Suprapubic skin (tissue), 4 donors: ENCODE data around the gene IPPK. TPM values are rescaled to one million over a fixed set of nuclear protein-coding genes. Genes with fewer than 3 reads are reported as not detected.

Experiments
- DNase-seq, 2 donors: peaks; one replicate each; pipeline ENCODE4 v3.0.0-alpha.2; 2019; ENCODE audit warnings: low spot score in 2 of 2
- H3K27ac ChIP-seq: fragments of 200-600 bp; sonication (generic); one replicate; pipeline ENCODE4 v1.5.1; 2019
- H3K27me3 ChIP-seq: fragments of 200-600 bp; sonication (generic); one replicate; pipeline ENCODE4 v1.5.1; 2019
- H3K36me3 ChIP-seq: fragments of 200-600 bp; sonication (generic); one replicate; pipeline ENCODE4 v1.5.1; 2019
- H3K4me1 ChIP-seq: fragments of 200-600 bp; sonication (generic); one replicate; pipeline ENCODE4 v1.5.1; 2019
- H3K4me3 ChIP-seq: fragments of 200-600 bp; sonication (generic); one replicate; pipeline ENCODE4 v1.5.1; 2019; ENCODE audit warnings: mild to moderate bottlenecking
- H3K9me3 ChIP-seq: fragments of 200-600 bp; sonication (generic); one replicate; pipeline ENCODE4 v1.5.1; 2019
- EP300 ChIP-seq: sonication (generic); formaldehyde crosslinking; IDR thresholded peaks from one replicate; pipeline ENCODE4 v1.6.1; 2017; ENCODE audit warnings: antibody characterized with exemption
- POLR2A ChIP-seq, 2 donors: fragments of 450-650 bp; IDR thresholded peaks; one replicate each; pipeline ENCODE4 v1.6.1; 2017; ENCODE audit warnings: antibody characterized with exemption in 2 of 2, mild to moderate bottlenecking in 2 of 2, moderate library complexity in 2 of 2
- POLR2AphosphoS5 ChIP-seq, 3 donors: sonication (generic); formaldehyde crosslinking; IDR thresholded peaks; one replicate each; pipeline ENCODE4 v1.6.1; 2017; ENCODE audit warnings: antibody characterized with exemption in 3 of 3
- WGBS: methylation state at CpG from one replicate; pipeline ENCODE4 v1.1.5; 2018; 5-methylcytosine and 5-hydroxymethylcytosine counted together
- total RNA-seq, 4 donors: library from RNA; depleted of rRNA; stranded (reverse); fragments of >200 nt; gene quantifications; one replicate each; pipeline ENCODE4 v1.1.0, GENCODE V29; 2016
- TF ChIP-seq, protein P1 (sequence below), 2 donors: fragments of 200-600 bp in 1 of 2; fragments of 450-650 bp in 1 of 2; sonication (generic) in 1 of 2; IDR thresholded peaks; one replicate each; pipeline ENCODE4 v1.5.1; 2016 to 2019; ENCODE audit warnings: antibody characterized with exemption in 2 of 2, mild to moderate bottlenecking in 1 of 2, moderate library complexity in 1 of 2

Gene IPPK
- total RNA-seq, 4 donors from 2014 or later, result 45.0 to 53.6 (median 50.0) TPM

DNA sequence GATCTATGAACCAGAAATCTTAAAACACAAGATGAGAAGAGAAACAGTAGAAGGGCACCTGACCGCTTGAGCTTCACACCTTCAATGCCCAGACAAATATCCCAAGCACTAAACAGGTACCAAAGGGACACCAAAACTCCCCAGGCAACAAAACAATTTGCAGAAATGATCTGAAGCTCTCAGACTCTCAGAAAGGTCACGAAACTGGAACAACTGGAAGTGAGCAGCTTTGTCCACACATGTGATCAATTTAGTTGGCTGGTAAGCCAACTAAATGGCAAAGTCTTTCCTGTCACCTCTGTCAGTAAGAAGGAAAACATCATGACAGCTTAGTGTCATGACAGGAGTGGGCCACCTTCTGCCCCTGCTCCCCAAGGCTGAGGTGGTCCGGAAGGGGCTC lies 4.1 kb downstream of the IPPK start:
- Histone ChIP-seq H3K27me3 (no peaks in the 10 kb centered on the region), H3K27ac (peak overlapping the region; percentile 97), H3K4me1 (peaks cover 75% of the 10 kb centered on the region), H3K4me3 (peak overlapping the region; percentile 22), H3K9me3 (no peaks in the 10 kb centered on the region), H3K36me3 (peaks cover 9% of the 10 kb centered on the region)
- TF ChIP-seq EP300 (no peak), POLR2A (IDR thresholded peaks at IDR 0.05) (no peak), POLR2AphosphoS5 (IDR thresholded peaks at IDR 0.05) (no peak)
- TF ChIP-seq, protein P1, sequence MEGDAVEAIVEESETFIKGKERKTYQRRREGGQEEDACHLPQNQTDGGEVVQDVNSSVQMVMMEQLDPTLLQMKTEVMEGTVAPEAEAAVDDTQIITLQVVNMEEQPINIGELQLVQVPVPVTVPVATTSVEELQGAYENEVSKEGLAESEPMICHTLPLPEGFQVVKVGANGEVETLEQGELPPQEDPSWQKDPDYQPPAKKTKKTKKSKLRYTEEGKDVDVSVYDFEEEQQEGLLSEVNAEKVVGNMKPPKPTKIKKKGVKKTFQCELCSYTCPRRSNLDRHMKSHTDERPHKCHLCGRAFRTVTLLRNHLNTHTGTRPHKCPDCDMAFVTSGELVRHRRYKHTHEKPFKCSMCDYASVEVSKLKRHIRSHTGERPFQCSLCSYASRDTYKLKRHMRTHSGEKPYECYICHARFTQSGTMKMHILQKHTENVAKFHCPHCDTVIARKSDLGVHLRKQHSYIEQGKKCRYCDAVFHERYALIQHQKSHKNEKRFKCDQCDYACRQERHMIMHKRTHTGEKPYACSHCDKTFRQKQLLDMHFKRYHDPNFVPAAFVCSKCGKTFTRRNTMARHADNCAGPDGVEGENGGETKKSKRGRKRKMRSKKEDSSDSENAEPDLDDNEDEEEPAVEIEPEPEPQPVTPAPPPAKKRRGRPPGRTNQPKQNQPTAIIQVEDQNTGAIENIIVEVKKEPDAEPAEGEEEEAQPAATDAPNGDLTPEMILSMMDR (IDR thresholded peaks at IDR 0.05), result no peak
- 57% methylated on average over 3 of the region's 3 CpGs for WGBS
- DNase-seq, result no peak

DNA sequence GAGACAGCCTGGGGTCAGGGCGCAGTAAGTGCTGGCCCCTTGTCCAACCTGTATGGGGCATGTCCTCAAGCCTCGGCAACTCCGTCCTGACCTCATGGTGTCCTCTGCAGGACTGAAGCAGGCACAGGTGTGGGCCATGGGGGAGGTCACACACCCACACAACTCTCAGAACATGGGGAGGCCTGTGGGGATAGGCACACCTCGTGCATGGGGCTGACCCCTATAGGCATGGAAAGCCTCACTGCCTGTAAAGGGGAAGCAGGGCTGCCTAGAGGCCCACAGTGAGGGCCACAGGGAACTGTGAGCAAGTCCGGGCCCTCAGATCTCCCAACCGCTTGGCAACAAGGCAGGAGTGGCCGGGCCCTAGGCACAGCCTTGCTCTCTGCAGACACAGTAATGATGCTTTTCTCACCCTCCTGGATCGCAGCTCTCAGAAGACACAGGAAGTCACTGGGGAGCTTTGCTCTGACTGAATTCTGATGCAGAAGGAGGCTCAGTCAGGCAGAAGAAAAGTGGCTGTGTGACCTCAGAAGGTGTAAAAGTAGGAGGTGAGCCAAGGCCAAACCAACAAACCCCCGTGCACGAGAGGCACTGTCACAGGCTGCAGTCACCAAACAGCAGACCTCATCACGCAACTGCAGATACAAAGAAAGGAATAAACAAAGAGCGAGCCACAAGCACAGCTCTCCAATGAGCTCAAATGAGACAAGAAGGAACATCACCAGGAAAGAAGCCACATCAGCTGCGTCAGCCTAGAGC lies 5.4 kb downstream of the IPPK start:
- no peaks in the 10 kb centered on the region for H3K27me3 ChIP-seq
- H3K4me3 ChIP-seq, result no peak overlapping the region
- H3K27ac ChIP-seq, result peak overlapping the region; percentile 97
- peaks cover 87% of the 10 kb centered on the region for H3K4me1 ChIP-seq
- 55% methylated on average over 7 of the region's 13 CpGs for WGBS
- peak in 1 of 2 donors; percentile 58 for DNase-seq
- no peaks in the 10 kb centered on the region for H3K9me3 ChIP-seq
- H3K36me3 ChIP-seq, result peaks cover 9% of the 10 kb centered on the region
- TF ChIP-seq POLR2AphosphoS5 (IDR thresholded peaks at IDR 0.05) (no peak), POLR2A (IDR thresholded peaks at IDR 0.05) (no peak), EP300 (no peak)
- TF ChIP-seq, protein P1 (IDR thresholded peaks at IDR 0.05), result no peak

DNA sequence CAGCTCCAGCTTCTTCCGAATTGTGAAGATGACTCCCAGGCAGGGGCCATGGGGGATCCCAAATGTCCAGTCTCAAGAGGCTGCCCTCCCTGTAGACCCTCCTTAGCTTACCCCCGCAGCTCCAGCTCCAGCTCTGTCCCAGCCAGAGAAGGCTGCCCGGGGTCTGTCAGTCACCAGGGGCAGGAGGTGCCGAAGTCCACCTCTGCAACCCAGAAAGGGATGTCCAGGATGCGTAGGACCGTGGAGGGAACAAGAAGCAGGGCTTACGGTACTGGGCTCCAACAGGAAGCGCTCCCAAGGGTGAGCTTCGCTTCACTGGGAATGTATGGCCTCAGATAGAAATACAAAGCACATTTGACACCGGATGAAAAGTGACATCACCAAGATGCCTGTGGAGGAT lies 6.0 kb downstream of the IPPK start:
- no peak overlapping the region for H3K4me3 ChIP-seq
- H3K27ac ChIP-seq, result peak overlapping the region; percentile 97
- TF ChIP-seq, protein P1 (IDR thresholded peaks at IDR 0.05), result no peak
- TF ChIP-seq POLR2A (IDR thresholded peaks at IDR 0.05) (no peak), EP300 (no peak), POLR2AphosphoS5 (IDR thresholded peaks at IDR 0.05) (no peak)
- H3K27me3 ChIP-seq, result no peaks in the 10 kb centered on the region
- 85% methylated on average over 9 of the region's 10 CpGs for WGBS
- peak in 1 of 2 donors; percentile 63 for DNase-seq
- H3K36me3 ChIP-seq, result peaks cover 9% of the 10 kb centered on the region
- H3K4me1 ChIP-seq, result peaks cover 86% of the 10 kb centered on the region
- H3K9me3 ChIP-seq, result no peaks in the 10 kb centered on the region

DNA sequence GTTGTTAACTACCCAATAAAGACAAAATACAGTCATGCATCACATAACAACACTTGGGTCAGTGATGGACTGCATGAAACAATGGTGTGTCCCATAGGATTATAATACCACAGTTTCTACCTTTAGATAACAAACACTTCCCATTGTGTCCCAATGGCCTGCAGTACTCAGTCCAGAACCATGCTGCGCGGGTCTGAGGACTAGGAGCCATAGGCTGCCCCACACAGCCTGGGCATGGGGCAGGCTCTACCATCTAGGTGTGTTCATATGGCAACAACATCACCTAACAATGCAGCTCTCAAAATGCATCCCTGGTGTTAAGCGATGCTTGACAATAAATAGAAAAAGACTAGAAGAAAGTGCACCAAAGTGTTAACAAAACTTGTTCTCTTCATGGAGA lies 6.8 kb downstream of the IPPK start:
- WGBS, result 92% methylated on average over 3 of the region's 3 CpGs
- peak in 1 of 2 donors; percentile 28 for DNase-seq
- Histone ChIP-seq H3K27me3 (no peaks in the 10 kb centered on the region), H3K36me3 (peaks cover 11% of the 10 kb centered on the region), H3K4me1 (peaks cover 84% of the 10 kb centered on the region), H3K4me3 (no peak overlapping the region), H3K27ac (no peak overlapping the region), H3K9me3 (no peaks in the 10 kb centered on the region)
- no peak for TF ChIP-seq POLR2AphosphoS5 (IDR thresholded peaks at IDR 0.05)
- no peak for TF ChIP-seq EP300
- TF ChIP-seq, protein P1 (IDR thresholded peaks at IDR 0.05), result no peak
- TF ChIP-seq POLR2A (IDR thresholded peaks at IDR 0.05), result no peak

DNA sequence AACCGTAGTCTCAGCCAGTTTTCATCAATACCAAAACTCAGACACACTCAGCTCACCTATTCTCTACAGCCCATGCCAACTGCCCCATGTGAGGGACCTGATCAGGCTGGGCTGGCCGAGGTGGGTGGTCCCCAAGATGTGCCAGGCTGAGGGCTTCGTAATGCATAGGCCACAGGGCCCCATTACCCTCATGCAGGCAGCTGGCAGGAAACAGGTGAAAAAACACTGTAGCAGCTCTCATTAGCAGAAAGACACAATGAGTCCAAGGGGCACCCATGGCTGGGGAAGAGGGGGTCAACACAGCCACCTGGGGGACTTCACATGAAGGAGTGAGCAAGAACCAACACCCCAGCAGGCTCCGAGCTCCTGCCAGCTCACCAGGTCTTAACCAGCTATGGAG lies 8.2 kb downstream of the IPPK start:
- no peaks in the 10 kb centered on the region for H3K27me3 ChIP-seq
- H3K27ac ChIP-seq, result no peak overlapping the region
- no peak overlapping the region for H3K4me3 ChIP-seq
- DNase-seq, result peak in 1 of 2 donors; percentile 36
- 86% methylated on average over 4 of the region's 4 CpGs for WGBS
- no peaks in the 10 kb centered on the region for H3K9me3 ChIP-seq
- TF ChIP-seq, protein P1 (IDR thresholded peaks at IDR 0.05), result no peak
- TF ChIP-seq POLR2AphosphoS5 (IDR thresholded peaks at IDR 0.05), result no peak
- TF ChIP-seq EP300, result no peak
- TF ChIP-seq POLR2A (IDR thresholded peaks at IDR 0.05), result no peak
- peaks cover 84% of the 10 kb centered on the region for H3K4me1 ChIP-seq
- peaks cover 18% of the 10 kb centered on the region for H3K36me3 ChIP-seq
